ENCODE data around the gene CTNNA1. TPM values are rescaled to one million over a fixed set of nuclear protein-coding genes. Genes with fewer than 3 reads are reported as not detected.

The CTNNA1 gene
- total RNA-seq, 4 donors from 2014 or later: 92.6 to 164 (median 114) TPM

GRCh38 chr5:138922494-138922893 is 169.3 kb downstream of the CTNNA1 start:
- no peak for DNase-seq
- ATAC-seq: no peak
- in situ Hi-C loops (cut with MboI; ENCODE audit: low sequenced_read_pairs in 4 of 4): no loop called here
- H3K4me3 ChIP-seq: no peak overlapping the region
- no peaks in the 10 kb centered on the region for H3K27me3 ChIP-seq
- no peak overlapping the region for H3K27ac ChIP-seq
- no peaks in the 10 kb centered on the region for H3K9me3 ChIP-seq
- intact Hi-C loops (cut with DNase I; ENCODE audit: low total_unique reads): no loop called here
- no peak for TF ChIP-seq POLR2A (IDR thresholded peaks at IDR 0.05)
- TF ChIP-seq, protein P1, sequence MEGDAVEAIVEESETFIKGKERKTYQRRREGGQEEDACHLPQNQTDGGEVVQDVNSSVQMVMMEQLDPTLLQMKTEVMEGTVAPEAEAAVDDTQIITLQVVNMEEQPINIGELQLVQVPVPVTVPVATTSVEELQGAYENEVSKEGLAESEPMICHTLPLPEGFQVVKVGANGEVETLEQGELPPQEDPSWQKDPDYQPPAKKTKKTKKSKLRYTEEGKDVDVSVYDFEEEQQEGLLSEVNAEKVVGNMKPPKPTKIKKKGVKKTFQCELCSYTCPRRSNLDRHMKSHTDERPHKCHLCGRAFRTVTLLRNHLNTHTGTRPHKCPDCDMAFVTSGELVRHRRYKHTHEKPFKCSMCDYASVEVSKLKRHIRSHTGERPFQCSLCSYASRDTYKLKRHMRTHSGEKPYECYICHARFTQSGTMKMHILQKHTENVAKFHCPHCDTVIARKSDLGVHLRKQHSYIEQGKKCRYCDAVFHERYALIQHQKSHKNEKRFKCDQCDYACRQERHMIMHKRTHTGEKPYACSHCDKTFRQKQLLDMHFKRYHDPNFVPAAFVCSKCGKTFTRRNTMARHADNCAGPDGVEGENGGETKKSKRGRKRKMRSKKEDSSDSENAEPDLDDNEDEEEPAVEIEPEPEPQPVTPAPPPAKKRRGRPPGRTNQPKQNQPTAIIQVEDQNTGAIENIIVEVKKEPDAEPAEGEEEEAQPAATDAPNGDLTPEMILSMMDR (IDR thresholded peaks at IDR 0.05 in 4 of 5, conservative IDR thresholded peaks at IDR 0.05 in 1 of 5): no peak
- H3K4me1 ChIP-seq: peaks cover 0 to under 1% of the 10 kb centered on the region in 2 donors
- peaks cover 0 to 36% of the 10 kb centered on the region in 2 donors for H3K36me3 ChIP-seq

DNA sequence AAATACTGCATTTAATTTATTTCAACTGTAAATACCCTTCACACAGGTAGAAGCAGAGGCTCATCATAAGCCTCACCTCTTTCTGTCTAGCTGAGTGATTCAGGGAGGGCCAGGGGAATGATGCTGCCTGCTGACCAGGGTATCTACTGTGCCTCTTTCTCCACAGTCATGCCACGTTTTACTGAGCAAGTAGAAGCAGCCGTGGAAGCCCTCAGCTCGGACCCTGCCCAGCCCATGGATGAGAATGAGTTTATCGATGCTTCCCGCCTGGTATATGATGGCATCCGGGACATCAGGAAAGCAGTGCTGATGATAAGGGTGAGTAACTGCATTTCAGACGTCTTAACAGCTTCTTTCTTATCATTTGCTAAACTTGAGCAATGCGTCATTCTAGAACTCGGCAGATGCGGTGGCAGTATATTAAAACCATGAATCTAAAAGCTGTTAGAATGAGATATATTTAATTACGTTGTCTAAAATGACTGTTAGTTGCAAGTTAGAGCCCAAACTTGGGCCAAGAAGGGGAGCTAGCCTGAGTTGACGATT is 171.9 kb downstream of the CTNNA1 start:
- ATAC-seq (no peak), DNase-seq (no peak)
- in situ Hi-C loops (cut with MboI; ENCODE audit: low sequenced_read_pairs in 4 of 4) (no loop called here), intact Hi-C loops (cut with DNase I; ENCODE audit: low total_unique reads) (no loop called here)
- peaks cover 8 to 9% of the 10 kb centered on the region in 2 donors for H3K4me1 ChIP-seq
- H3K9me3 ChIP-seq: no peaks in the 10 kb centered on the region
- H3K27me3 ChIP-seq: no peaks in the 10 kb centered on the region
- H3K36me3 ChIP-seq: peaks cover 0 to 51% of the 10 kb centered on the region in 2 donors
- H3K4me3 ChIP-seq: no peak overlapping the region
- no peak for TF ChIP-seq POLR2A (IDR thresholded peaks at IDR 0.05)
- TF ChIP-seq, protein P1 (IDR thresholded peaks at IDR 0.05 in 4 of 5, conservative IDR thresholded peaks at IDR 0.05 in 1 of 5): no peak
- no peak overlapping the region for H3K27ac ChIP-seq

DNA sequence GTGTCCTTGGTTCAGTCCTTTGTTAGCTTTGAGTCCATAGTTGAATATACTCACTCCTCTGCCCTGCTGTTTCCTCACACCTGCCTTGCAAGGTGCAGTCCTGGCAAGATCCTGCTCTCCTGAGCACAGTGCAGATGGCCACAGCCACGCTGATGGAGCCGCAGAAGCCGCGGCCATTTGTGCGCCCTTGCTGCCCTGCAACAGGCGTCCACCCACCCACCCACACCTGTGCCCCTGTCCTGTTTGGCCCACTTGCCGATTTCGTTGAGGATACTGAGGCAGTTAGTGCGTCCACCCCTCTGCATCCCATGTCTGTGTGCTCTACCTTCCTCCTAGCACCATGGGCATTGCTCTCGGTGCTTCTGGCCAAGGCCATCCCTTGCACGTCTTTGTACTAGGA is 173.0 kb downstream of the CTNNA1 start:
- TF ChIP-seq, protein P1 (IDR thresholded peaks at IDR 0.05 in 4 of 5, conservative IDR thresholded peaks at IDR 0.05 in 1 of 5): no peak
- TF ChIP-seq POLR2A (IDR thresholded peaks at IDR 0.05): no peak
- H3K9me3 ChIP-seq: no peaks in the 10 kb centered on the region
- peaks cover 0 to 56% of the 10 kb centered on the region in 2 donors for H3K36me3 ChIP-seq
- DNase-seq (no peak), ATAC-seq (no peak)
- in situ Hi-C loops (cut with MboI; ENCODE audit: low sequenced_read_pairs in 4 of 4): no loop called here
- H3K4me1 ChIP-seq: peaks cover 8 to 9% of the 10 kb centered on the region in 2 donors
- no peak overlapping the region for H3K27ac ChIP-seq
- no peak overlapping the region for H3K4me3 ChIP-seq
- intact Hi-C loops (cut with DNase I; ENCODE audit: low total_unique reads): no loop called here
- H3K27me3 ChIP-seq: no peaks in the 10 kb centered on the region

DNA sequence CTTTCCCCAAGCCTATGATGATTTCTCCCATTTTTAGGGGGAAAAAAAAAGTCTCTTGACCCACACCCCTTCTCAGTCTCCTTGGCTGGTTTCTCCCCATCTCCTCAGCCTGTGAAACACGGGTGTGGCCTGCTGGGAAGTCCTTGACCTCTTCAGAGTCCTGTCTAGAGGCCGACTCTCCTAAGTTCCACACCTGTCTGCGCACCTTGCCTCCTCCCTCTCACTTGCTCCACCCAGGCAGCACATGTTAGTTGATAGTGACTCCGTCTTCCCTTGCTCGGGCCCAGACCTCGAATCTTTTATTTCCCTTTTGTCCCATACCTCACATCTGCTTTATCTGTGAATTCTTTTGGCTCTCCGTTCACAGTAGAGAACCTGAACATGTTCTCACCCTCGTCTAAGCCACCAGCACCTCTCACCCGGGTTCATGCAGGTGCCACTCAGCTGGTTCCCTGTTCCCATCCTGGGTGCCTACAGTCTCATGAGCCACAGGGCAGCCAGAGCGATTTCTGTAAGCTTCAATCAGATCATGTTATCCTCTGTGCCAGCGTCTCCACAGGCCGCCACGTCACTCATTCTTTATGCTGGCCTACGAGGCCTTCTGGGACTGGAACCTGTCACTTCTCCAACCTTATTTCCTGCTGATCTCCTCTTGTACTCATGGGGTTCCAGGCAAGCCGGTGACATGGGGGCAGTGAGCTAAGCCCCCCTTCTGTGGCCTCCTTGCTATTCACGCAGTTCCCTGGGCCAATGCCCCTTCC is 173.6 kb downstream of the CTNNA1 start:
- Histone ChIP-seq H3K36me3 (peaks cover 0 to 62% of the 10 kb centered on the region in 2 donors), H3K9me3 (no peaks in the 10 kb centered on the region), H3K4me3 (no peak overlapping the region), H3K27ac (peak overlapping the region in 1 of 4 donors; percentile 1), H3K27me3 (no peaks in the 10 kb centered on the region), H3K4me1 (peaks cover 8 to 9% of the 10 kb centered on the region in 2 donors)
- TF ChIP-seq POLR2A (IDR thresholded peaks at IDR 0.05): no peak
- TF ChIP-seq, protein P1 (IDR thresholded peaks at IDR 0.05 in 4 of 5, conservative IDR thresholded peaks at IDR 0.05 in 1 of 5): no peak
- DNase-seq: no peak
- no peak for ATAC-seq
- intact Hi-C loops (cut with DNase I; ENCODE audit: low total_unique reads): no loop called here
- in situ Hi-C loops (cut with MboI; ENCODE audit: low sequenced_read_pairs in 4 of 4): no loop called here
